ENCODE results near the gene ROR1. TPM values are rescaled to one million over a fixed set of nuclear protein-coding genes. Genes with fewer than 3 reads are reported as not detected.

ROR1 gene
- polyA plus RNA-seq, 1 of the 3 experiments (the other 2 are of a cell fraction) = 4.0 TPM

- TF ChIP-seq REST (IDR thresholded peaks at IDR 0.05; ENCODE audit: low read depth, low read length) (no peak), TEAD4 (IDR thresholded peaks at IDR 0.05; ENCODE audit: borderline replicate concordance, insufficient read depth) (no peak)
These were observed 397.4 kb downstream of the ROR1 start (continued) for GRCh38 chr1:64171246-64171645.

GRCh38 chr1:64171797-64172281, 398.0 kb downstream of the ROR1 start:
- CTCF ChIA-PET = interaction anchor here (0.6 to 3.1 kb wide), 8 partner anchors 21 to 647 kb away, joined by 3 to 15 read pairs (median 4); no protein-coding TSS in a partner anchor
- Histone ChIP-seq H3K27ac (ENCODE audit: low read depth in 2 of 2, low read length in 1 of 2) (peak overlapping the region; percentile 91 to 100), H4K20me1 (ENCODE audit: insufficient read depth) (no peaks in the 10 kb centered on the region), H2AFZ (ENCODE audit: low read depth) (peak overlapping the region; percentile 71), H3K4me2 (peak overlapping the region; percentile 51; the same call in 1 of the 2 replicates), H3K4me1 (ENCODE audit: control insufficient read depth in 1 of 2, insufficient read depth in 2 of 2, low read depth in 1 of 2, low read length in 1 of 2) (peaks cover 33 to 46% of the 10 kb centered on the region in 2 experiments), H3K9me2 (no peaks in the 10 kb centered on the region), H3F3A (replicated peaks; ENCODE audit: insufficient read depth) (peaks cover 20% of the 10 kb centered on the region), H3K9ac (peak overlapping the region; percentile 47; the same call in 1 of the 2 replicates), H3K4me3 (ENCODE audit: low read depth in 2 of 2, low read length in 1 of 2) (peak overlapping the region in 1 of 2 experiments; percentile 14; a peak in 3 of 4 replicates), H3K79me2 (ENCODE audit: insufficient read depth) (no peaks in the 10 kb centered on the region), H3K27me3 (ENCODE audit: insufficient read depth) (no peaks in the 10 kb centered on the region), H3K36me3 (replicated peaks in 1 of 2; ENCODE audit: control insufficient read depth in 1 of 2, insufficient read depth in 2 of 2, low read length in 1 of 2) (peaks cover 0 to 17% of the 10 kb centered on the region in 2 experiments), H3K9me3 (no peaks in the 10 kb centered on the region)
- 5% methylated on average over 3 of the region's 3 CpGs for WGBS (ENCODE audit: low lambda C conversion rate)
- POLR2A ChIA-PET = interaction anchor here (1.0 kb wide), 1 partner anchor 415 kb away, joined by 5 read pairs; no protein-coding TSS in a partner anchor
- DNase-seq = no peak
- TF ChIP-seq CTCF (IDR thresholded peaks at IDR 0.05) = no peak
- no peak for TF ChIP-seq FOXJ3 (CRISPR knock-in tag; IDR thresholded peaks at IDR 0.05)
- TF ChIP-seq ZBTB33 (IDR thresholded peaks at IDR 0.05; ENCODE audit: borderline replicate concordance, low read depth) = no peak
- TF ChIP-seq CHD2 (IDR thresholded peaks at IDR 0.05; ENCODE audit: low read length, partially characterized antibody) = no peak
- TF ChIP-seq EP300 (IDR thresholded peaks at IDR 0.05; ENCODE audit: borderline replicate concordance in 1 of 2, low read depth in 1 of 2, low read length in 1 of 2) = no peak
- TF ChIP-seq GABPA (IDR thresholded peaks at IDR 0.05; ENCODE audit: low read depth) = no peak
- no peak for TF ChIP-seq TAF1 (IDR thresholded peaks at IDR 0.05; ENCODE audit: borderline replicate concordance, low read depth, low read length)
- peak; percentile 34; the same call in 1 of the 2 replicates for TF ChIP-seq FOSL2 (IDR thresholded peaks at IDR 0.05; ENCODE audit: borderline replicate concordance, low read depth)
- TF ChIP-seq RCOR1 (IDR thresholded peaks at IDR 0.05; ENCODE audit: low read length) = no peak; the same call in 1 of the 2 replicates
- no peak for TF ChIP-seq USF1 (IDR thresholded peaks at IDR 0.05; ENCODE audit: borderline replicate concordance, low read depth)
- TF ChIP-seq GATA2 (CRISPR knock-in tag; IDR thresholded peaks at IDR 0.05) = peak; percentile 50; the same call in 1 of the 2 replicates
- TF ChIP-seq IRF3 (IDR thresholded peaks at IDR 0.05; ENCODE audit: low read depth, low read length) = no peak
- TF ChIP-seq USF2 (IDR thresholded peaks at IDR 0.05; ENCODE audit: borderline replicate concordance, low read depth, low read length) = no peak
- TF ChIP-seq YY1 (IDR thresholded peaks at IDR 0.05; ENCODE audit: low read depth) = no peak
- TF ChIP-seq RFX5 (IDR thresholded peaks at IDR 0.05; ENCODE audit: low read length) = no peak
